ENCODE data around the gene STAP2.

GRCh38 chr19:4376028-4376670 is 37.5 kb upstream of the STAP2 start:
- TF ChIP-seq CTCF (IDR thresholded peaks at IDR 0.05) (no peak), EZH2phosphoT487 (IDR thresholded peaks at IDR 0.05) (no peak), EZH2 (IDR thresholded peaks at IDR 0.05) (no peak)

All from neural progenitor cell (in vitro differentiated cells).